ENCODE results near the gene C1QA.

GRCh38 chr1:22592919-22593790 is 43.3 kb upstream of the C1QA start:
- TF ChIP-seq CTCF (conservative IDR thresholded peaks at IDR 0.05; ENCODE audit: low read depth, low read length): no peak
- TF ChIP-seq FOS (IDR thresholded peaks at IDR 0.05; ENCODE audit: low read depth, low read length): no peak
- no peak for TF ChIP-seq BHLHE40 (IDR thresholded peaks at IDR 0.05; ENCODE audit: low read depth, low read length)
- TF ChIP-seq MAFK (IDR thresholded peaks at IDR 0.05; ENCODE audit: low read depth, low read length): no peak
- TF ChIP-seq POLR2A (IDR thresholded peaks at IDR 0.05; ENCODE audit: low read depth, low read length): no peak
- TF ChIP-seq MXI1 (IDR thresholded peaks at IDR 0.05; ENCODE audit: borderline replicate concordance, low read depth, low read length): no peak
- no peak for TF ChIP-seq CEBPB (IDR thresholded peaks at IDR 0.05; ENCODE audit: low read depth, low read length)
- no peak for TF ChIP-seq MAZ (IDR thresholded peaks at IDR 0.05; ENCODE audit: borderline replicate concordance, low read depth, low read length)
- TF ChIP-seq SMC3 (IDR thresholded peaks at IDR 0.05; ENCODE audit: low read depth, low read length): no peak

All from IMR-90 (cell line).